Esophagus muscularis mucosa (tissue), 4 donors: ENCODE results near the gene TKTL1. TPM values are rescaled to one million over a fixed set of nuclear protein-coding genes. Genes with fewer than 3 reads are reported as not detected.
A peak's percentile ranks its signal among the peaks of the same experiment; 100 is the strongest.

Source experiments
- DNase-seq: peaks from one replicate; pipeline ENCODE4 v3.0.0-alpha.2; 2017; ENCODE audit errors: extremely low spot score
- H3K27ac ChIP-seq, 4 donors: fragments of 200-600 bp; sonication (generic); replicated peaks in 1 of 4; 1 replicate in 3 of 4; 2 replicates in 1 of 4; pipeline ENCODE4 v1.5.1; 2016 to 2019; ENCODE audit warnings: mild to moderate bottlenecking in 1 of 4
- H3K27me3 ChIP-seq, 4 donors: fragments of 200-600 bp; sonication (generic); one replicate each; pipeline versions ENCODE4 v1.5.1 to v1.6.0; 2016 to 2019
- H3K36me3 ChIP-seq, 4 donors: fragments of 200-600 bp; sonication (generic); one replicate each; pipeline ENCODE4 v1.5.1; 2016 to 2019
- H3K4me1 ChIP-seq, 4 donors: fragments of 200-600 bp; sonication (generic); one replicate each; pipeline ENCODE4 v1.5.1; 2016 to 2019
- H3K4me3 ChIP-seq, 4 donors: fragments of 200-600 bp; sonication (generic); 1 replicate in 2 of 4; 2 replicates in 2 of 4; pipeline ENCODE4 v1.5.1; 2016 to 2019; ENCODE audit warnings: mild to moderate bottlenecking in 4 of 4, moderate library complexity in 1 of 4
- H3K9me3 ChIP-seq, 4 donors: fragments of 200-600 bp; sonication (generic); 1 replicate in 3 of 4; 2 replicates in 1 of 4; pipeline ENCODE4 v1.5.1; 2016 to 2019
- EP300 ChIP-seq: sonication (generic); formaldehyde crosslinking; IDR thresholded peaks from one replicate; pipeline ENCODE4 v1.6.1; 2017; ENCODE audit warnings: antibody characterized with exemption
- POLR2A ChIP-seq: fragments of 450-650 bp; IDR thresholded peaks from one replicate; pipeline ENCODE4 v1.6.1; 2017; ENCODE audit warnings: antibody characterized with exemption, moderate library complexity, mild to moderate bottlenecking, low read depth
- POLR2AphosphoS5 ChIP-seq, 2 donors: sonication (generic); formaldehyde crosslinking; IDR thresholded peaks; one replicate each; pipeline ENCODE4 v1.6.1; 2017; ENCODE audit warnings: antibody characterized with exemption in 2 of 2
- WGBS: methylation state at CpG from one replicate; pipeline ENCODE4 v1.1.5; 2018; 5-methylcytosine and 5-hydroxymethylcytosine counted together
- intact Hi-C: fragments of 100-400 bp; cut with DNase I; formaldehyde crosslinking; loops from one replicate; pipeline ENCODE4 v1.15.1; 2023
- total RNA-seq, 4 donors: library from RNA; depleted of rRNA; stranded (reverse); fragments of >200 nt; gene quantifications; one replicate each; pipeline versions ENCODE4 v1.1.0 to v1.2.1, GENCODE V29; 2016
- TF ChIP-seq, protein P1 (sequence below), 3 experiments: fragments of 200-600 bp in 2 of 3; fragments of 450-650 bp in 1 of 3; sonication (generic) in 2 of 3; IDR thresholded peaks; one replicate each; pipeline ENCODE4 v1.5.1; 2017 to 2019; ENCODE audit warnings: antibody characterized with exemption in 3 of 3, mild to moderate bottlenecking in 2 of 3, moderate library complexity in 1 of 3

TKTL1 gene
- total RNA-seq, 4 donors from 2014 or later = not detected

DNA sequence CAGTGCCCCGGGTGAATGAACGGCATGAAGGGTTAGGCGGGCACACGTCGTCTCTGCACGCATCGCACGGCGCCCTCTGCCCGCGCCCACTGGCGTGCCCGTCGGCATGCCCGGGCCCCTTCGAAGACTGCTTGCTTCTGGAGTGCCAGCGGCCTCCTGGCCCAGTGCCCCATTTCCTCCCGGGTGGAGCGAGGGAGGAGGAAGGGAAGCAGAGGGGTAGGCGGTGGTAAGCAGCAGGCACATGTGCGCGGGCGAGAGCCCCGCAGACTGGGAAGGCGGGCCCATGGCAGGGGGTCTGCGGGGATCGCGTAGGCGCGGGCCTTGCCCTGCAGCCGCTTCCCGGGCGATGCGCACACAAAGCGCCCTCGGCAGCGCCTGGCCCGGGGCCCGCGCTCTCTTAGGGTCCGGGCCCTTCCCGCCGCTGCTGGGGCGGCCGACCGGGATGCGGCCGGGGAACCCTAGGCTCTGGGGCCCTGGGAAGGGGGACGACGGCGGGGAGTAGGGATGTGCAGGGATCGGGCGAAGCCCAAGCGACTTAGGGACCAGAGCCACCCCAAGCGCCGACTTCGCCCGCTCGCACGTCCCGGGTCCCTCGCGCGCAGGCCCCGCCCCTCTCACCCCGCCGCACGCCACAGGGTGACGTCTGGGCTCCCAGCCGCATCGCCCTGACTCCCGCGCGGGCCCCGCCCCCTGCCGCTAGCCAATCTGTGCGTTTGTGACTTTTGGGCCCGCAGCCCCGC lies 82.6 kb downstream of the TKTL1 start:
- TF ChIP-seq EP300 = peak; percentile 7
- TF ChIP-seq, protein P1, sequence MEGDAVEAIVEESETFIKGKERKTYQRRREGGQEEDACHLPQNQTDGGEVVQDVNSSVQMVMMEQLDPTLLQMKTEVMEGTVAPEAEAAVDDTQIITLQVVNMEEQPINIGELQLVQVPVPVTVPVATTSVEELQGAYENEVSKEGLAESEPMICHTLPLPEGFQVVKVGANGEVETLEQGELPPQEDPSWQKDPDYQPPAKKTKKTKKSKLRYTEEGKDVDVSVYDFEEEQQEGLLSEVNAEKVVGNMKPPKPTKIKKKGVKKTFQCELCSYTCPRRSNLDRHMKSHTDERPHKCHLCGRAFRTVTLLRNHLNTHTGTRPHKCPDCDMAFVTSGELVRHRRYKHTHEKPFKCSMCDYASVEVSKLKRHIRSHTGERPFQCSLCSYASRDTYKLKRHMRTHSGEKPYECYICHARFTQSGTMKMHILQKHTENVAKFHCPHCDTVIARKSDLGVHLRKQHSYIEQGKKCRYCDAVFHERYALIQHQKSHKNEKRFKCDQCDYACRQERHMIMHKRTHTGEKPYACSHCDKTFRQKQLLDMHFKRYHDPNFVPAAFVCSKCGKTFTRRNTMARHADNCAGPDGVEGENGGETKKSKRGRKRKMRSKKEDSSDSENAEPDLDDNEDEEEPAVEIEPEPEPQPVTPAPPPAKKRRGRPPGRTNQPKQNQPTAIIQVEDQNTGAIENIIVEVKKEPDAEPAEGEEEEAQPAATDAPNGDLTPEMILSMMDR (IDR thresholded peaks at IDR 0.05) = no peak
- TF ChIP-seq POLR2A = peak; percentile 80
- peak in 1 of 2 donors; percentile 87 for TF ChIP-seq POLR2AphosphoS5 (IDR thresholded peaks at IDR 0.05)
- Histone ChIP-seq H3K27ac (peak overlapping the region; percentile 96 to 97 (median 97)), H3K36me3 (peaks cover 0 to 19% (median 3%) of the 10 kb centered on the region in 4 donors), H3K4me1 (peaks cover 13 to 62% (median 46%) of the 10 kb centered on the region in 4 donors), H3K27me3 (no peaks in the 10 kb centered on the region), H3K9me3 (no peaks in the 10 kb centered on the region), H3K4me3 (peak overlapping the region; percentile 55 to 66 (median 60))
- intact Hi-C loops = no loop called here
- WGBS = 51% methylated on average over 46 of the region's 79 CpGs
- no peak for DNase-seq

DNA sequence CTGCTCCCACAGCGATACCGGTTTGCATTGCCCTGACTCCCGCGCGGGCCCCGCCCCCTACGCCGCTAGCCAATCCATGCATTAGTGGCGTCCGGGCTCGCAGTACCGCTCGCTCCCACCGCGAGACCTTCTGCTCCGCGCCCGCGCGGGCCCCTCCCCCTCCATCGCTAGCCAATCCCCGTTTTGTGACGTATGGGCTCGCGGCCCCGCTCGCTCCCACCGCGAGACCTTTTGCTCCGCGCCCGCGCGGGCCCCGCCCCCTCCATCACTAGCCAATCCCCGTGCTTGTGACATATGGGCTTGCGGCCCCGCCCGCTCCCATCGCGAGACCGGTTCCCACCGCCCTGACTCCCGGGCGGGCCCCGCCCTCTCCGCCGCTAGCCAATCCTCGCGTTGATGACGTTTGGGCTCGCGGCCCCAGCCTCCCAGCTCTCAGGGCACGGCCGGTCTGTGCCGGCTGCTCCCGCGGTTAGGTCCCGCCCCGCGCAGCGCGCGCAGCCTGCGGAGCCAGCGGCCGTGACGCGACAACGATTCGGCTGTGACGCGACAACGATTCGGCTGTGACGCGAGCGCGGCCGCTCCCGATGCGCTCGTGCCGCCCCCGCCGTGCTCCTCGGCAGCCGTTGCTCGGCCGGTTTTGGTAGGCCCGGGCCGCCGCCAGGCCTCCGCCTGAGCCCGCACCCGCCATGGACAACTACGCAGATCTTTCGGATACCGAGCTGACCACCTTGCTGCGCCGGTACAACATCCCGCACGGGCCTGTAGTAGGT lies 83.4 kb downstream of the TKTL1 start, which contains the start of gene EMD:
Gene EMD, plus strand, starts transcription at position 497 of the 770 bp plus-strand sequence. Its CDS starts 190 bp downstream, at position 687.
- Histone ChIP-seq H3K27me3 (no peaks in the 10 kb centered on the region), H3K27ac (peak within 1 kb of the TSS; percentile 96 to 99 (median 98)), H3K4me1 (peaks cover 6 to 62% (median 50%) of the 10 kb centered on the region in 4 donors), H3K4me3 (peak within 1 kb of the TSS; percentile 69 to 80 (median 74)), H3K9me3 (no peaks in the 10 kb centered on the region), H3K36me3 (peaks cover 0 to 19% (median 3%) of the 10 kb centered on the region in 4 donors)
- 56% methylated on average over 94 of the region's 103 CpGs for WGBS
- peak; percentile 93 for TF ChIP-seq POLR2A
- TF ChIP-seq EP300 = peak; percentile 43
- TF ChIP-seq POLR2AphosphoS5 (IDR thresholded peaks at IDR 0.05) = peak in 1 of 2 donors; percentile 93
- TF ChIP-seq, protein P1 (IDR thresholded peaks at IDR 0.05) = peak in 1 of 3 experiments; percentile 21
- intact Hi-C loops = no loop called here
- peak; percentile 99 for DNase-seq

DNA sequence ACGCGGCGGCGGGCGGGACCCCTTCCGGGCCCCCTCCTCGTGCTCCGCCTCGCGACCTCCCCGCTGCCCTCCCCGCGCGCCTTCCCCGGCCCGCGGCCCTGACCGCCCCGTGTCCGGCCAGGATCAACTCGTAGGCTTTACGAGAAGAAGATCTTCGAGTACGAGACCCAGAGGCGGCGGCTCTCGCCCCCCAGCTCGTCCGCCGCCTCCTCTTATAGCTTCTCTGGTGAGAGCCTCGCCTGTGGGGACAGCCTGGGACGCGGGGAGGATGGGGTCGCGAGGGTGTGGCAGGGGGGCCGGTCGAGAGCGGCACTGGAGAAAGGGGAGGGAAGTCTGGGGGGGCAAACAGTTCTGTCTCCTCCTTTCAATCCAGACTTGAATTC lies 84.0 kb downstream of the TKTL1 start:
- intact Hi-C loops = no loop called here
- Histone ChIP-seq H3K4me1 (peaks cover 6 to 66% (median 55%) of the 10 kb centered on the region in 4 donors), H3K4me3 (peak overlapping the region; percentile 69 to 80 (median 74)), H3K36me3 (peaks cover 0 to 19% (median 3%) of the 10 kb centered on the region in 4 donors), H3K27ac (peak overlapping the region; percentile 92 to 99 (median 96)), H3K27me3 (no peaks in the 10 kb centered on the region), H3K9me3 (no peaks in the 10 kb centered on the region)
- DNase-seq = no peak
- TF ChIP-seq POLR2A (no peak), EP300 (no peak), POLR2AphosphoS5 (IDR thresholded peaks at IDR 0.05) (no peak)
- TF ChIP-seq, protein P1 (IDR thresholded peaks at IDR 0.05) = no peak
- 76% methylated on average over 32 of the region's 38 CpGs for WGBS

Other genes starting within 250 kb of the TKTL1 start
- 10 to 100 TPM; 57.7 to 79.4 (median 64.8) TPM for gene MECP2, start 198.1 kb upstream of the TKTL1 start, total RNA-seq
- not detected for gene OPN1LW, start 151.6 kb upstream of the TKTL1 start, total RNA-seq
- not detected for gene OPN1MW, start 113.2 kb upstream of the TKTL1 start, total RNA-seq
- gene OPN1MW2, start 76.0 kb upstream of the TKTL1 start, total RNA-seq = not detected
- not detected for gene OPN1MW3, start 38.2 kb upstream of the TKTL1 start, total RNA-seq
- not detected for gene TEX28, start 671 bp upstream of the TKTL1 start, total RNA-seq
- over 10,000 TPM in 3 of 4 donors, 1,000 to 10,000 TPM in 1; 8,941 to 16,544 (median 12,362) TPM for gene FLNA, start 78.8 kb downstream of the TKTL1 start, total RNA-seq
- 10 to 100 TPM; 37.0 to 64.7 (median 57.7) TPM for gene EMD, start 83.5 kb downstream of the TKTL1 start, total RNA-seq
- 1,000 to 10,000 TPM; 2,150 to 7,554 (median 4,519) TPM for gene RPL10, start 102.6 kb downstream of the TKTL1 start, total RNA-seq
- gene DNASE1L1, start 113.5 kb downstream of the TKTL1 start, total RNA-seq = 10 to 100 TPM; 19.9 to 24.3 (median 22.6) TPM
- gene TAFAZZIN, start 115.7 kb downstream of the TKTL1 start, total RNA-seq = 10 to 100 TPM; 18.6 to 43.6 (median 32.5) TPM
- gene ATP6AP1, start 132.9 kb downstream of the TKTL1 start, total RNA-seq = 10 to 100 TPM; 27.4 to 67.2 (median 34.7) TPM
- gene GDI1, start 141.4 kb downstream of the TKTL1 start, total RNA-seq = 100 to 1,000 TPM; 105 to 148 (median 128) TPM
- 10 to 100 TPM; 47.7 to 63.5 (median 56.7) TPM for gene FAM50A, start 148.3 kb downstream of the TKTL1 start, total RNA-seq
- 10 to 100 TPM in 1 of 4 donors, 1 to 10 TPM in 3; 2.2 to 17.9 (median 4.3) TPM for gene PLXNA3, start 162.5 kb downstream of the TKTL1 start, total RNA-seq
- 10 to 100 TPM; 14.1 to 21.7 (median 16.9) TPM for gene LAGE3, start 183.5 kb downstream of the TKTL1 start, total RNA-seq
- gene UBL4A, start 190.8 kb downstream of the TKTL1 start, total RNA-seq = 10 to 100 TPM; 41.7 to 75.8 (median 57.9) TPM
- 10 to 100 TPM; 24.5 to 44.9 (median 38.1) TPM for gene SLC10A3, start 194.8 kb downstream of the TKTL1 start, total RNA-seq
- gene FAM3A, start 220.4 kb downstream of the TKTL1 start, total RNA-seq = 10 to 100 TPM; 34.9 to 49.4 (median 40.4) TPM